ENCODE measurements around the gene NLRP11. TPM values are rescaled to one million over a fixed set of nuclear protein-coding genes. Genes with fewer than 3 reads are reported as not detected.

The NLRP11 gene
- total and polyA plus RNA-seq, 2 donors (not counting 1 experiment from before 2014, with no cell fraction given), result under 0.01 TPM; not detected in 1

DNA sequence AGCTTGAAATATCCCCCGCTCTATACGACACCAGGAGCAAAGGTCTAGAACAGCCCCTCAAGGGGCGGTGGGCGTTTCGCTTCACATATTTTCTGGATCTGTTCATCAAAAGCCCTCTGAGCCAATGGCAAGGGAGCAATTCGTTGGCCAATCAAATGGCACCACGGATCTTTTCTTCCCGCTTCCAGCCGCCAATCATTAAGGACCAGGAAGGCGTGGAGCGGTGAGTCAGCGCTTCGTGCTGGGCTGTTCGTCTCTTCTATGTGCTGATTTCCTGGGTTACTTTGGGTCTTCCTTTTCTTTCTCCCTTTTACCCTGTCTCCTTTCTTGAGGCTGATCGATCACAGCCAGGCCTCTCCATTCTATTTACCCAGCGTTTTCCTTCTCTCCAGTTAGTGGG lies 4.5 kb upstream of the NLRP11 start, which contains the start of gene NLRP4:
TSS of gene NLRP4 (plus strand) at position 201 of the 400 bp plus-strand sequence. CDS start 15,541 bp downstream, outside the sequence.
- DNase-seq (ENCODE audit: low read depth in 2 of 2), result no peak
- Histone ChIP-seq H2AFZ (ENCODE audit: low read length) (no peak within 1 kb of the TSS), H3K27ac (ENCODE audit: insufficient read depth, low read length) (no peak within 1 kb of the TSS), H3K36me3 (ENCODE audit: control insufficient read depth, insufficient read depth, low read length) (no peaks in the 10 kb centered on the region), H3K4me3 (replicated peaks in 1 of 4; ENCODE audit: control extremely low read depth in 1 of 4, insufficient read depth in 1 of 4, low read depth in 3 of 4, low read length in 4 of 4) (no peak within 1 kb of the TSS), H3K9me3 (ENCODE audit: control insufficient read depth, insufficient read depth, low read depth, low read length) (no peaks in the 10 kb centered on the region), H3K27me3 (ENCODE audit: control insufficient read depth, insufficient read depth, low read length) (no peaks in the 10 kb centered on the region), H3K79me2 (ENCODE audit: control insufficient read depth, insufficient read depth, low read length) (no peaks in the 10 kb centered on the region), H3K4me1 (ENCODE audit: control insufficient read depth, extremely low read depth, insufficient read depth, low read length) (no peaks in the 10 kb centered on the region), H3K9ac (ENCODE audit: insufficient read depth, low read length) (no peak within 1 kb of the TSS), H3K4me2 (ENCODE audit: extremely low read depth, insufficient read depth, low read length) (no peak within 1 kb of the TSS), H4K20me1 (ENCODE audit: control insufficient read depth, extremely low read depth, insufficient read depth, low read length) (no peaks in the 10 kb centered on the region)
- TF ChIP-seq, protein P1, sequence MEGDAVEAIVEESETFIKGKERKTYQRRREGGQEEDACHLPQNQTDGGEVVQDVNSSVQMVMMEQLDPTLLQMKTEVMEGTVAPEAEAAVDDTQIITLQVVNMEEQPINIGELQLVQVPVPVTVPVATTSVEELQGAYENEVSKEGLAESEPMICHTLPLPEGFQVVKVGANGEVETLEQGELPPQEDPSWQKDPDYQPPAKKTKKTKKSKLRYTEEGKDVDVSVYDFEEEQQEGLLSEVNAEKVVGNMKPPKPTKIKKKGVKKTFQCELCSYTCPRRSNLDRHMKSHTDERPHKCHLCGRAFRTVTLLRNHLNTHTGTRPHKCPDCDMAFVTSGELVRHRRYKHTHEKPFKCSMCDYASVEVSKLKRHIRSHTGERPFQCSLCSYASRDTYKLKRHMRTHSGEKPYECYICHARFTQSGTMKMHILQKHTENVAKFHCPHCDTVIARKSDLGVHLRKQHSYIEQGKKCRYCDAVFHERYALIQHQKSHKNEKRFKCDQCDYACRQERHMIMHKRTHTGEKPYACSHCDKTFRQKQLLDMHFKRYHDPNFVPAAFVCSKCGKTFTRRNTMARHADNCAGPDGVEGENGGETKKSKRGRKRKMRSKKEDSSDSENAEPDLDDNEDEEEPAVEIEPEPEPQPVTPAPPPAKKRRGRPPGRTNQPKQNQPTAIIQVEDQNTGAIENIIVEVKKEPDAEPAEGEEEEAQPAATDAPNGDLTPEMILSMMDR (conservative IDR thresholded peaks at IDR 0.05 in 1 of 2, IDR thresholded peaks at IDR 0.05 in 1 of 2; ENCODE audit: low read depth in 1 of 2, low read length in 2 of 2), result no peak
- no peak for TF ChIP-seq EZH2 (IDR thresholded peaks at IDR 0.05; ENCODE audit: low read length, missing control alignments)

DNA sequence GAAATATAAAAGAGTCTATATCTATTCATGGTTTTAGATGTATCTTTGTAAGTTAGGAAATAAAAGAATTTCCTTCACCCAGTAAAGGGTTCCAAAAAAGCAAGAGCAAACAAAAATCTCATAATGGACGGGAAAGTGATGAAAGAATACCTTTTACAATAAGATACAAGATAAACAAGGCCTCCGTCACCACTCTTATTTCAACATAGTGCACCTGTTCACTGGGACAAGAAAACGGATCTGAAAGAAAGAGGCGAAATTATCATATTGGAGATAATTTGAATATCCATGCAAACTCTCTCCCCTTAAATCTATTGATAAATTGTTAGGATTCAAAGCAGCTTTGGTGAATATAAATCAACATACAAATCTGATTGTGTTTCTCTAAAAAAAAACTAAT lies 877 bp upstream of the NLRP11 start:
- no peak for DNase-seq (ENCODE audit: low read depth in 2 of 2)
- no peaks in the 10 kb centered on the region for H3K4me1 ChIP-seq (ENCODE audit: control insufficient read depth, extremely low read depth, insufficient read depth, low read length)
- no peak overlapping the region for H3K4me2 ChIP-seq (ENCODE audit: extremely low read depth, insufficient read depth, low read length)
- H2AFZ ChIP-seq (ENCODE audit: low read length), result no peak overlapping the region
- H3K9me3 ChIP-seq (ENCODE audit: control insufficient read depth, insufficient read depth, low read depth, low read length), result no peaks in the 10 kb centered on the region
- H4K20me1 ChIP-seq (ENCODE audit: control insufficient read depth, extremely low read depth, insufficient read depth, low read length), result no peaks in the 10 kb centered on the region
- H3K4me3 ChIP-seq (replicated peaks in 1 of 4; ENCODE audit: control extremely low read depth in 1 of 4, insufficient read depth in 1 of 4, low read depth in 3 of 4, low read length in 4 of 4), result no peak overlapping the region
- H3K36me3 ChIP-seq (ENCODE audit: control insufficient read depth, insufficient read depth, low read length), result no peaks in the 10 kb centered on the region
- H3K9ac ChIP-seq (ENCODE audit: insufficient read depth, low read length), result no peak overlapping the region
- no peak for TF ChIP-seq EZH2 (IDR thresholded peaks at IDR 0.05; ENCODE audit: low read length, missing control alignments)
- TF ChIP-seq, protein P1 (conservative IDR thresholded peaks at IDR 0.05 in 1 of 2, IDR thresholded peaks at IDR 0.05 in 1 of 2; ENCODE audit: low read depth in 1 of 2, low read length in 2 of 2), result no peak
- H3K79me2 ChIP-seq (ENCODE audit: control insufficient read depth, insufficient read depth, low read length), result no peaks in the 10 kb centered on the region
- H3K27me3 ChIP-seq (ENCODE audit: control insufficient read depth, insufficient read depth, low read length), result no peaks in the 10 kb centered on the region
- no peak overlapping the region for H3K27ac ChIP-seq (ENCODE audit: insufficient read depth, low read length)

DNA sequence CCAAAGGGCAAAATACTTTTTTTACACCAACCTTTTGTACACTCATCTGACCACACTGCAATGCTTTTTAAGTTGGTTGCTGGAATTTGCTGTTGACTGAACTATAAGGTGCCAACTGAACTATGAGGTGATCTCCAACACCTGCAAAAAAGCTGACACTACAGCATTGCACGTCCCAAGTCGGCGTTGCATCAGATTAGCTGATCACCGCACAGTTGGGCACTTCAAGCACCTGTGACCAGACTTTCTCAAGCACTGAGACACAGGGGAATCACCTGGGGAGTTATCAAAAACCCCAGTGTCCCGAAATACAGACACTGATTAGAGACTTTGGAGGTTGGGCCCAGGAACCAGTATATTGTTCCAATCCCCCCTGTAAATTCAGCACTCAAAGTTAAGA lies 1.1 kb downstream of the NLRP11 start:
- H3K27ac ChIP-seq (ENCODE audit: insufficient read depth, low read length), result no peak overlapping the region
- H3K36me3 ChIP-seq (ENCODE audit: control insufficient read depth, insufficient read depth, low read length), result no peaks in the 10 kb centered on the region
- no peaks in the 10 kb centered on the region for H3K79me2 ChIP-seq (ENCODE audit: control insufficient read depth, insufficient read depth, low read length)
- H3K9me3 ChIP-seq (ENCODE audit: control insufficient read depth, insufficient read depth, low read depth, low read length), result no peaks in the 10 kb centered on the region
- DNase-seq (ENCODE audit: low read depth in 2 of 2), result no peak
- H3K9ac ChIP-seq (ENCODE audit: insufficient read depth, low read length), result no peak overlapping the region
- H3K4me3 ChIP-seq (replicated peaks in 1 of 4; ENCODE audit: control extremely low read depth in 1 of 4, insufficient read depth in 1 of 4, low read depth in 3 of 4, low read length in 4 of 4), result no peak overlapping the region
- TF ChIP-seq EZH2 (IDR thresholded peaks at IDR 0.05; ENCODE audit: low read length, missing control alignments), result no peak
- TF ChIP-seq, protein P1 (conservative IDR thresholded peaks at IDR 0.05 in 1 of 2, IDR thresholded peaks at IDR 0.05 in 1 of 2; ENCODE audit: low read depth in 1 of 2, low read length in 2 of 2), result no peak
- H3K4me2 ChIP-seq (ENCODE audit: extremely low read depth, insufficient read depth, low read length), result no peak overlapping the region
- no peaks in the 10 kb centered on the region for H4K20me1 ChIP-seq (ENCODE audit: control insufficient read depth, extremely low read depth, insufficient read depth, low read length)
- H3K4me1 ChIP-seq (ENCODE audit: control insufficient read depth, extremely low read depth, insufficient read depth, low read length), result no peaks in the 10 kb centered on the region
- no peak overlapping the region for H2AFZ ChIP-seq (ENCODE audit: low read length)
- H3K27me3 ChIP-seq (ENCODE audit: control insufficient read depth, insufficient read depth, low read length), result no peaks in the 10 kb centered on the region

All from fibroblast of lung (primary cell).